CD4-positive, alpha-beta T cell treated with Interleukin-4 for 1 hour (primary cell): Measurements from ENCODE around the gene RBBP8NL.
"Not testable (repeated sequence)": the region's sequence is repeated elsewhere in the genome, so short reads cannot be mapped to it uniquely, and the experiment has no call there.

Experiments used
- DNase-seq, 2 donors: peaks; one replicate each; pipeline ENCODE4 v3.0.0-alpha.2; 2020 to 2022

RBBP8NL gene

GRCh38 chr20:62439218-62439617 is 11.9 kb upstream of the RBBP8NL start:
- no peak for DNase-seq

DNA sequence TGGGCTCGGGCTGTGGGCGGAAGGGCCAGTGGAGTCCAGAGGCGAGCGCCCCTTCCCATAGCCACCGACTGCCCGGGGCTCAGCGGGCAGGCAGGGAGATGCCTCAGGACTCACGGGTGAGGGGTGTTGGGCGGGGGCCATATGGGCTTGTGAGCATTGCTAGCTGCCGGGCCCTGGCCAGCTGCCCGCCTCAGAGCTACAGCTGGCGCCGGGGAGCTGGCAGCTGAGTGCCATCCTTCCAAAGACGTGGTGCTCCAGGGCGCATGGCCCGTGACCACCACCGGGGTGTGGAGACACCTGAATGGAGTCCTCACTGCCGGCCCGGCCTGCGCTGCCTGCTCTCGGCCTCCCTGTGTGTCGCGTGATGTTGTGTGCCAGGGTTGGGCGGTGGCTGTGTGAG is 10.6 kb upstream of the RBBP8NL start:
- no peak for DNase-seq

- DNase-seq, result no peak
Observed at GRCh38 chr20:62437496-62437895, 10.2 kb upstream of the RBBP8NL start.

- no peak for DNase-seq
Observed at GRCh38 chr20:62436692-62437091, 9.4 kb upstream of the RBBP8NL start.

DNA sequence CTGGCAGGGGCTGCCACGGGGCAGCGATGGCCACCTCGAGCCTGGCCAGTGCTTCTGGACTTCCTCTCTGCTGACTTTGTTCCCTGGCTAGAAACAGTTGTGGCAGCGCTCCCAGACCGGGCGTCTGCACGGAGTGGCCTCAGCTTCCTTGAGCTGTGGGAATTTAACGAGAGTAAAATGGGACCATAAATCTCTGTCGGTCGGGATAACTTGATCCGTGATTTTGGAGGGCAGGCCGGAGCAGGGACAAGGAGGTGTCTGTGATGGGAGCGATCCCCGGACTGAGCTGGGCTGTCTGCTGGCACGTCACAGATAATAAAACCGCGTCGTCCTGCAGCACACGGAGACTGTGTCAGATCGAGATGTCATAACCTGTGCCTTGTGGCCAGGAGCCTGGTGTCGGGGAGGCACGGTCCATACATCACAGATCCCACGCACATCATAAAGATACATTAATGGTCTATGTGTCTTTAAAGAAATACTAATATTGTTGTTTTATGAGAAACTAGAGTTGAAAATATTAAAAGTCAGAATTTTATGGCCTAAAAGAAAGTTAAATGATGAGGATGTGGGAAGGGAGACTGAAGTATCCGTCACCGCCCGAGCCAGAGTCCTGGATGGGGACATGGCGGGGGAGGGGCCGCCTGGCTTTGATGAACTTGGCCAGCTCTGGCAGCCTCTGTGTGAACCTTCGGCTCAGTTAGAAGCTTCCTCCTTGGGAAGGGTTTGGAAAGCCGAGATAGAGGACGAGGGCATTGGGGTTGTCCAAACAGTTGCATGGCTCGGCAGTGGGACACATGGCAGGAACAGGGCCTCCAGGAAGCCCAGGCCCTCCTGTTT is 6.5 kb upstream of the RBBP8NL start:
- no peak for DNase-seq

- no peak for DNase-seq
Observed at GRCh38 chr20:62430866-62431447, 3.6 kb upstream of the RBBP8NL start.

DNA sequence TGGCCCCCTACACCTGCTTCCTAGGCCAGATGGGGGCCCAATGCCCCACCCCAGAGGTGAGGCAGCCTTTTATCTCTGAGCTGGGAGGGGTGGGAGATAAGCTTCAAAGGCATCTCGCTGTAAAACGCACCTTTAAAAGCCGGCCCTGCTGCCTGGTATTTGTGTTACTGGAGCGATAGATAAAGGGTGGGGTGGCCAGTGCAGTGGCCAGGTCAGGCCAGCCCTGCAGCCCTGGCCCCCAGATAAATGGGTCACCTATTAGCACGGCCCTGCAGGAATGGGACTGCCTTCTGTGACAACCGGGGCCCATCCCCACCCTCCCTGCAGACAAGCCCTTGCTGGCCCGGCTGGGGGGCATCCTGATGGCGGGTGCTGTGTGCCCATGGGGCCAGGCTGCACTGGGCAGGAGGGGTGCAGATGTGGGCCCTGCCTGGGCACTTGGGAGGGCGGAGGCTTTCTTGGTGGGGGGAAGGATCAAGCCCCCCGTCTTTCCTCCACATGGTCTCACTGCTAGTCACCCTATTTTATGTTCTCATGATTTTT is 3.0 kb upstream of the RBBP8NL start:
- DNase-seq, result no peak

- no peak for DNase-seq
Observed at GRCh38 chr20:62429455-62430310, 2.3 kb upstream of the RBBP8NL start.

- DNase-seq, result no peak
Observed at GRCh38 chr20:62428396-62429295, 1.3 kb upstream of the RBBP8NL start.

- DNase-seq, result no peak
Observed at GRCh38 chr20:62428002-62428372, 648 bp upstream of the RBBP8NL start.

DNA sequence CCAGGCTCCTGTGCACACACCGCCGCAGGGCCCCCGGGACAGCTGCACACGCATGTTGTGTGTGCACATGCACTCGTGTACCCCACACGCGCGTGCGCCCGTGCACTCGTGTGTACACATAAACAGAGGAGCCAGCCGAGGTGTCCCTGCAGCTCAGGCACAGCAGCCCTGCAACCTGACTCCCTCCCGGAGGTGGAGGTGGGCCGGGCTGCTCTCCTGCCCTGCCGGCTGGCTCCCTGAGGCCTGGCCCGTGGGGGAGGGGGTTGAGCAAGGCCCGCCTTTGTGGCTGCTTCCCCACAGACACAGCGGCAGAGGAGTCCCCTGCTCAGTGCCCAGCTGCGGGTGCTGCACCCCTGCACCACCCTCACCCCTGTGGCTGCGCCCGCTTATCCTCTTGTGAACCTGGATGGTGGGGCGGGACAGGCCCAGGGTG is 624 bp downstream of the RBBP8NL start:
- no peak for DNase-seq

DNA sequence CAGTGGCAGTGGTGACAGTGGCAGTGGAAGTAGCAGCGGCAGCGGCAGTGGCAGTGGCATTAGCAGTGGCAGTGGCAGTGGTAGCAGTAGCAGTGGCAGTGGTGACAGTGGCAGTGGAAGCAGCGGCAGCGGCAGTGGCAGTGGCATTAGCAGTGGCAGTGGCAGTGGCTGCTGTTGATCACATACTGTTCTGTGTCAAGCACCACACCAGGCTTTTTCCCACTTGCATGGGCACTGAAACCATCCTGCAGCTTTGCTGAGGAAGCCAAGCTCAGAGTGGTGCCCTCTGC is 1.3 kb downstream of the RBBP8NL start:
- DNase-seq, result not testable (repeated sequence)

GRCh38 chr20:62425281-62426058 is 1.9 kb downstream of the RBBP8NL start:
- no peak for DNase-seq

DNA sequence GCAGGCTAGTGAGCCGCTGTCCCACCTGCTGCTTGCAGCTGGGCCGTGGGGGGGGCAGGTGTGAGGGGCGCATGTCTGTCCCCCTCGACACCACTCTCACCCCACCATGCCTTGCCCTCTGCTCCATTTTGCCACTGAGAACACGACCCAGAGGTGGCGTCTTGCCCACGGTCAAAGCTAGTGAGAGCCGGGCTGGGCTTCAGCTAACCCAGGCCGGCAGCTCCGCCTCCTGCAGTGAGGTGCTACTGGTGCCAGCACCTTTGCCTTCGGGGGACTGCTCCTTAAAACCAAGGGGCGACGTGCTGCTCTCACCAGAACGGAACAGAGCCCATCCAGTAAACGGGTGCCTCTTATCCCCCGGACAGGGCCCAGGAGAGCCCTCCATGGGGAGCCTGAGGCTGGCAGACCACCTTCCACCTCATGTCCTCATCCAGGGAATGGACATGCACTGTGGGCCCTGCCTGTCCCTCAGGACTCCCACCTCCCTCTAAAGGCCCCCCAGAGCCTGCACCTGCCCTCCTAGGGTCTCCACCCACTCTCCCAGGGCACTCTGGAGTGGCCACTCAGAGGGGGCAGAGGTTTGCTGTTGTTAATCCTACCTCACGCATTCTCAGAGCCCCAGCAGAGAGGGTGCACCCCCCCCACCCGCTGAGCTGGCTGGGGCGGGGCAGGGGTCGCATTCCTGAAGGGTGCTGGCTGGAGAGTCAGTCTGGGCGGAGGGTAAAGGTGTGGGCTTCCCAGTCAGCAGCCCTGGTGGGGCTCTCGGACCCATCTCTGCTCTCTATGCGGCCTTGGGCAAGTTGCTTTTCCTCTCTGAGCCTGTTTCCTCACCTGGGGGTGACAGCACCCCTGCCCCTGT is 2.9 kb downstream of the RBBP8NL start:
- no peak for DNase-seq

DNA sequence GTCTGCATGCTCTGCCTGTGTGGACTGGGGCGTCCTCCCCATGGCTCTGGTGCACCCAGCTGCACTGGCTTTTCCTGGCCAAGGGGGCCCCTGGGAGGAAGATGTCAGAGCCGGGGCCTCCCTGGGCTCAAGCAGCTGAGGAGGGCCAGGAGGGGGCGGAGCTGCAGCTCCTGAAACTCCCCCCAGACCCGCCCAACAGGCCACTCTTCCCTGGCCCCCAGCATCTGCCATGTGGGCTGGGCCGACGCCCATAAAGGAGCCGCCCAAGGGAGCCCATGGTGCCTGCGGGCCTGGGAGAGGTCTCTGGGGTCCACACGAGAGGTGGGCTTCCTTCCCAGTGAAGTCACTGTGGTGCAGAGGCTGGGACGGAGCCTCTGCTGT is 4.0 kb downstream of the RBBP8NL start:
- no peak for DNase-seq

DNA sequence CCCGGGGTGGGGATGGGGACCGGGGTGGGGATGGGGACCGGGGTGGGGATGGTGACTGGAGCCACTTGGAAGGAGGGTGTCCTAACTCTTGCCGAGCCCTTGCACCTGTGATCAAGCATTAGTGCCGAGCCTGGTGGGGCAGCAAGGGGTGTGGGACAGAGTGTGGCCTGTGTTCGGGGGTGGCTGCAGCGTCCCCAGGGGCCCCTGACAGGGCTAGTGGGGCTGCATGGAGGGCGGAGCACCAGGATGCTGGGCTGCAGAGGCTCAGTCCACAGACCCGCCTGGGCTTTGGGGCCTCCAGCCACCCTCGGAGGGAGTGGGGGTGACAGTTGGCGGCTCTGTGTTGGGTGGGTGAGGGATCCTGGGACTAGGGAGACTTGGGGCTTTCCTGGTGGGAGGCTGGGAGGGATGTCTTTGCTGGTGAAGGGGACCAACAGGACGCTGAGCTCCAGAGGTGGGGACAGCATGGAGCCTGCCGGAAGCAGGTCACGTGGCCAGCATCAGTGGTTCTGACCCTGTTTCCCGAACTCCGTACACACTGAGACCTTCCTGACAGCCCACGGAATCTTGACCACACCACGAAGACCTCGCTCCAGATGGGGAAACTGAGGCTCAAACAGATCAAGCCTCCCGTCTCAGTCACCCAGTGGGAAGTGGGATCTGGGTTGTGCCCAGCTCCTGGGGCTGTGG is 4.6 kb downstream of the RBBP8NL start:
- DNase-seq, result no peak

- DNase-seq, result no peak
Observed at GRCh38 chr20:62421716-62421990, 5.7 kb downstream of the RBBP8NL start.

DNA sequence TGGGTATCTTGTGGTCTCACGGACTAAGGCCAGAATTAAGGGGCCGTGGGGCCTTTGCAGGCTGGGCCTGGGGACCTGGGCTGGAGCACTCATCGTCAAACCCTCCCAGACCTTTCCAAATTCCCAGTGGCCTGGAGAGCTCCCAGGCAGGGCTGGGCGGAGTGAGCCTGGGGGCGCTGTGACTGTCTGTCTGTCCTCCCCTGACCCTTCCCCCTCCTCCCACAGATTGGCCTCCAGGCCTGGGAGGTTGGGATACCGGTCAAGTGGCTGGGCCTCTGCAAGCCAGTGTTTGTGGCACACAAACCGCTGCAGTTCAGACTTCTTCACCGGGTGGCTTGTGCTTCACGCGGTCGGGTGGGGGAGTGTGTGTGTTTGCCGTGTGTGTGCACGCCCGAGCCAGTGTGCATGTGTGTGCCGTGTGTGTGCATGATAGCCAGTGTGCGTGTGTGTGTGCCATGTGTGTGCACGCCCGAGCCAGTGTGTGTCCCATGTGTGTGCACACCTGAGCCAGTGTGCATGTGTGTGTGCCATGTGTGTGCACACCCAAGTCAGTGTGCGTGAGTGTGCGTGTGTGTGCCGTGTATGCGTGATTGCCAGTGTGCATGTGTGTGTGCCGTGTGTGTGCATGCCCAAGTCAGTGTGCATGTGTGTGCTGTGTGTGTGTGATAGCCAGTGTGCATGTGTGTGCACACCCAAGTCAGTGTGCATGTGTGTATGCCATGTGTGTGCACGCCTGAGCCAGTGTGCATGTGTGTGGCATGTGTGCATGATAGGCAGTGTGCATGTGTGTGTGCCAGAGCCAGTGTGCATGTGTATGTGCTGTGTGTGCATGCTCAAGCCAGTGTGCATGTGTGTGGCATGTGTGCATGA is 6.3 kb downstream of the RBBP8NL start:
- no peak for DNase-seq

GRCh38 chr20:62419759-62420158 is 7.6 kb downstream of the RBBP8NL start:
- no peak for DNase-seq
